BLaER1 treated with 17β-estradiol and CSF1 and Interleukin-3, amounts not matched to agents 10 nM and 100 nM (cell line): Measurements from ENCODE around the gene AQP3.
"Not testable (repeated sequence)": the region's sequence is repeated elsewhere in the genome, so short reads cannot be mapped to it uniquely, and the experiment has no call there.

Source experiments
- H3K27ac ChIP-seq, 11 experiments: shearing (Covaris generic); formaldehyde crosslinking; 2 replicates each; pipeline ENCODE4 v1.8.1; 2022
- H3K27me3 ChIP-seq, 11 experiments: shearing (Covaris generic); formaldehyde crosslinking; 2 replicates each; pipeline ENCODE4 v1.8.1; 2022
- H3K36me3 ChIP-seq, 11 experiments: shearing (Covaris generic); formaldehyde crosslinking; 2 replicates each; pipeline ENCODE4 v1.8.1; 2022
- H3K4me1 ChIP-seq, 10 experiments: shearing (Covaris generic); formaldehyde crosslinking; 2 replicates each; pipeline ENCODE4 v1.8.1; 2022
- H3K4me2 ChIP-seq, 11 experiments: shearing (Covaris generic); formaldehyde crosslinking; 2 replicates each; pipeline ENCODE4 v1.8.1; 2022
- H3K4me3 ChIP-seq, 10 experiments: shearing (Covaris generic); formaldehyde crosslinking; 2 replicates each; pipeline ENCODE4 v1.8.1; 2022
- H3K9ac ChIP-seq, 11 experiments: shearing (Covaris generic); formaldehyde crosslinking; 2 replicates each; pipeline ENCODE4 v1.8.1; 2022
- H3K9me3 ChIP-seq, 11 experiments: shearing (Covaris generic); formaldehyde crosslinking; replicated peaks in 1 of 11; 2 replicates each; pipeline ENCODE4 v1.8.1; 2022
- H4K20me1 ChIP-seq, 11 experiments: shearing (Covaris generic); formaldehyde crosslinking; 2 replicates each; pipeline ENCODE4 v1.8.1; 2022
- Cebpa-rat ChIP-seq, 11 experiments: shearing (Covaris generic); IDR thresholded peaks; 2 replicates each; pipeline ENCODE4 v1.8.1; 2022

Gene AQP3

GRCh38 chr9:33403941-33404787 lies 43.2 kb downstream of the AQP3 start:
- Histone ChIP-seq H3K9ac (0 out of 22 replicates have a peak overlapping the region, but pooled peaks of 1 of the 11 experiments have one; percentile 11), H3K36me3 (no peaks in the 10 kb centered on the region), H4K20me1 (no peaks in the 10 kb centered on the region), H3K9me3 (no peaks in the 10 kb centered on the region), H3K4me1 (peaks cover 0 to 17% (median 14%) of the 10 kb centered on the region in 10 experiments; a peak in 15 of 20 replicates), H3K27me3 (no peaks in the 10 kb centered on the region), H3K27ac (no peak overlapping the region), H3K4me2 (no peak overlapping the region), H3K4me3 (no peak overlapping the region)
- TF ChIP-seq Cebpa-rat (IDR thresholded peaks at IDR 0.05) = no peak

- not testable (repeated sequence) for H3K27me3 ChIP-seq, H3K36me3 ChIP-seq, H4K20me1 ChIP-seq, H3K4me3 ChIP-seq, H3K4me1 ChIP-seq, H3K9me3 ChIP-seq
- Histone ChIP-seq H3K9ac (peak within 1 kb of the TSS in 8 of 11 experiments; percentile 30 to 57 (median 44); a peak in 8 of 22 replicates), H3K27ac (peak within 1 kb of the TSS in 6 of 11 experiments; percentile 9 to 35 (median 29); a peak in 5 of 22 replicates), H3K4me2 (peak within 1 kb of the TSS in 8 of 11 experiments; percentile 17 to 60 (median 41); a peak in 12 of 22 replicates)
Measured at GRCh38 chr9:33402371-33402770, 45.0 kb downstream of the AQP3 start, which contains the start of gene AQP7. TSS of gene AQP7 (minus strand) at chr9:33402568. CDS start at chr9:33401262, 1,306 bp downstream.

- not testable (repeated sequence) for H3K27me3 ChIP-seq, H3K4me3 ChIP-seq, H3K36me3 ChIP-seq, H3K4me1 ChIP-seq, H3K4me2 ChIP-seq, H3K9me3 ChIP-seq, H3K9ac ChIP-seq, H3K27ac ChIP-seq, H4K20me1 ChIP-seq
Measured at GRCh38 chr9:33401809-33402208, 45.6 kb downstream of the AQP3 start.

GRCh38 chr9:33399047-33399446 lies 48.3 kb downstream of the AQP3 start:
- not testable (repeated sequence) for H3K27ac ChIP-seq, H4K20me1 ChIP-seq, H3K4me2 ChIP-seq, H3K4me1 ChIP-seq, H3K27me3 ChIP-seq, H3K4me3 ChIP-seq, H3K36me3 ChIP-seq, H3K9ac ChIP-seq, H3K9me3 ChIP-seq

- H3K36me3 ChIP-seq, H4K20me1 ChIP-seq, H3K27me3 ChIP-seq, H3K4me2 ChIP-seq, H3K27ac ChIP-seq, H3K9me3 ChIP-seq, H3K9ac ChIP-seq, H3K4me1 ChIP-seq, H3K4me3 ChIP-seq: not testable (repeated sequence)
Measured at GRCh38 chr9:33397801-33398200, 49.6 kb downstream of the AQP3 start.

- not testable (repeated sequence) for H3K4me2 ChIP-seq, H4K20me1 ChIP-seq, H3K4me3 ChIP-seq, H3K9ac ChIP-seq, H3K9me3 ChIP-seq, H3K36me3 ChIP-seq, H3K27ac ChIP-seq, H3K27me3 ChIP-seq, H3K4me1 ChIP-seq
Measured at GRCh38 chr9:33395159-33395879, 52.1 kb downstream of the AQP3 start.

- not testable (repeated sequence) for H3K27ac ChIP-seq, H3K4me2 ChIP-seq, H3K4me3 ChIP-seq, H3K4me1 ChIP-seq, H3K9me3 ChIP-seq, H3K27me3 ChIP-seq, H4K20me1 ChIP-seq, H3K36me3 ChIP-seq, H3K9ac ChIP-seq
Measured at GRCh38 chr9:33393986-33394385, 53.4 kb downstream of the AQP3 start.

GRCh38 chr9:33393581-33393980 lies 53.8 kb downstream of the AQP3 start:
- no peak for TF ChIP-seq Cebpa-rat (IDR thresholded peaks at IDR 0.05)
- Histone ChIP-seq H3K4me1 (no peaks in the 10 kb centered on the region), H4K20me1 (no peaks in the 10 kb centered on the region), H3K4me3 (no peak overlapping the region), H3K4me2 (no peak overlapping the region), H3K27me3 (no peaks in the 10 kb centered on the region), H3K36me3 (no peaks in the 10 kb centered on the region), H3K27ac (no peak overlapping the region), H3K9me3 (no peaks in the 10 kb centered on the region), H3K9ac (no peak overlapping the region)

- not testable (repeated sequence) for H3K27me3 ChIP-seq, H3K4me3 ChIP-seq, H3K4me2 ChIP-seq, H3K27ac ChIP-seq, H3K9me3 ChIP-seq, H3K36me3 ChIP-seq, H4K20me1 ChIP-seq, H3K9ac ChIP-seq, H3K4me1 ChIP-seq
Measured at GRCh38 chr9:33392591-33393021, 54.8 kb downstream of the AQP3 start.
